RWPE1 (cell line): Measurements from ENCODE around the gene TMEM52.

ENCODE experiments used
- CTCF ChIA-PET: fragments of 350-600 bp; sonication (Branson Sonifier 250); formaldehyde crosslinking; extraction: SDS; loops from one replicate; lab custom pipeline; 2021; lab: Yijun Ruan, JAX
- POLR2A ChIA-PET: fragments of 400-600 bp; formaldehyde crosslinking; extraction: SDS; loops from one replicate; lab custom pipeline; 2020; ENCODE audit warnings: antibody characterized with exemption; ENCODE audit not compliant: low non-redundant PET; lab: Yijun Ruan, JAX
- DNase-seq: peaks from one replicate; pipeline ENCODE4 v3.0.0; 2012; ENCODE audit warnings: low spot score
- H3K27ac ChIP-seq: fragments of 450-650 bp; 2 replicates; pipeline ENCODE4 v1.5.1; 2017
- TF ChIP-seq, protein P1 (sequence below): fragments of 450-650 bp; conservative IDR thresholded peaks from 2 replicates; pipeline ENCODE4 v1.5.1; 2017; ENCODE audit warnings: low read depth, mild to moderate bottlenecking

TMEM52 gene

GRCh38 chr1:1917304-1917976 is 1.6 kb downstream of the TMEM52 start:
- H3K27ac ChIP-seq = no peak overlapping the region
- DNase-seq = no peak
- TF ChIP-seq, protein P1, sequence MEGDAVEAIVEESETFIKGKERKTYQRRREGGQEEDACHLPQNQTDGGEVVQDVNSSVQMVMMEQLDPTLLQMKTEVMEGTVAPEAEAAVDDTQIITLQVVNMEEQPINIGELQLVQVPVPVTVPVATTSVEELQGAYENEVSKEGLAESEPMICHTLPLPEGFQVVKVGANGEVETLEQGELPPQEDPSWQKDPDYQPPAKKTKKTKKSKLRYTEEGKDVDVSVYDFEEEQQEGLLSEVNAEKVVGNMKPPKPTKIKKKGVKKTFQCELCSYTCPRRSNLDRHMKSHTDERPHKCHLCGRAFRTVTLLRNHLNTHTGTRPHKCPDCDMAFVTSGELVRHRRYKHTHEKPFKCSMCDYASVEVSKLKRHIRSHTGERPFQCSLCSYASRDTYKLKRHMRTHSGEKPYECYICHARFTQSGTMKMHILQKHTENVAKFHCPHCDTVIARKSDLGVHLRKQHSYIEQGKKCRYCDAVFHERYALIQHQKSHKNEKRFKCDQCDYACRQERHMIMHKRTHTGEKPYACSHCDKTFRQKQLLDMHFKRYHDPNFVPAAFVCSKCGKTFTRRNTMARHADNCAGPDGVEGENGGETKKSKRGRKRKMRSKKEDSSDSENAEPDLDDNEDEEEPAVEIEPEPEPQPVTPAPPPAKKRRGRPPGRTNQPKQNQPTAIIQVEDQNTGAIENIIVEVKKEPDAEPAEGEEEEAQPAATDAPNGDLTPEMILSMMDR = no peak
- CTCF ChIA-PET = interaction anchor here (0.8 kb wide), 1 partner anchor 8 kb away, joined by 3 read pairs; no protein-coding TSS in a partner anchor
- POLR2A ChIA-PET = no interaction called here

- TF ChIP-seq, protein P1 = no peak
- no peak for DNase-seq
- no peak overlapping the region for H3K27ac ChIP-seq
- ChIA-PET CTCF (interaction anchor here (1.6 kb wide), 1 partner anchor 128 kb away, joined by 4 read pairs; no protein-coding TSS in a partner anchor), POLR2A (no interaction called here)
Observed at GRCh38 chr1:1916851-1917251, 2.2 kb downstream of the TMEM52 start.

GRCh38 chr1:1915911-1916840 is 2.9 kb downstream of the TMEM52 start:
- POLR2A ChIA-PET = no interaction called here
- no peak for DNase-seq
- CTCF ChIA-PET = interaction anchor here (0.6 to 1.6 kb wide), 2 partner anchors 128 to 211 kb away, joined by 3 to 4 read pairs; no protein-coding TSS in a partner anchor
- TF ChIP-seq, protein P1 = no peak
- no peak overlapping the region for H3K27ac ChIP-seq

DNA sequence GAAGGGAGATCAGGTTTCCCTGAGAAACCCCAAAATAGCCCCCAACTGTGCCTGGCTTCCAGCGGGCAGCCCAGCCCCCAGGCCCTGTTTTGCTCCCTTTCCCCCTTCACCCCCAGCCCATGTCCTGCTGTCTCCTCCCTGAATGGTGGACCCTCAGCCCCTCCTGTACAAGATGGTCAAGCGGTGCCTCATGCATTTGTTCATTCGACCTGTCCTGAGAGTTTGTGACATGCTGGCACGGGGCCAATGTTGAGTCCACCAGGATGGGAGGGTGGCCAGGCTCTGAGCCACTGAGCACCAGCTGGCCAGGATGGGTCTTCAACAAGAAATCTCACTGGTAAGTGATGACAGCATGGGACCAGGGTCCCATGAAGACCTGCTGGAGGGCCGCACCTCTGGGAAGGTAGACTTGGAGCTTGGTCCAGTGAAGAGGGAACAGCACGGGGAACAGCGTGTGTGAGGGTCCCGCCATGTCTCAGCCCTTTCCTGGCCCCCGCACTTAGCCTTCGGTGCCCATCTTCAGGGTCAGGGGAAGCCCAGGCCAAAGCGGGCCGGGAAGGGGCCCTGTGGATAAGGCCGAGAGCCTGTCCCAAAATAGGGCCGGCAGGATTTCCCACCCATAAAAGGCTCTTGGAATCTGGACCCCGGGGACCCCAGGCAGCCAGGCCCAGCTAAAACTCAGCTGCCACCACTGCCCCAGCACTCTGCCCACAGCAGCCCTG is 3.9 kb downstream of the TMEM52 start, which contains the start of gene CALML6:
TSS of gene CALML6 (plus strand) at position 290 of the 722 bp plus-strand sequence. CDS start at position 311, 21 bp downstream.
- CTCF ChIA-PET = interaction anchor here (1.6 kb wide), 1 partner anchor 129 kb away, joined by 4 read pairs; no protein-coding TSS in a partner anchor
- POLR2A ChIA-PET = no interaction called here
- 0 out of 2 replicates have a peak within 1 kb of the TSS, but pooled peaks have one; percentile 2 for H3K27ac ChIP-seq
- TF ChIP-seq, protein P1 = no peak
- DNase-seq = no peak

- ChIA-PET CTCF (no interaction called here), POLR2A (no interaction called here)
Observed at GRCh38 chr1:1914101-1914970, 4.7 kb downstream of the TMEM52 start.

More at GRCh38 chr1:1914101-1914970, 4.7 kb downstream of the TMEM52 start:
- 0 out of 2 replicates have a peak overlapping the region, but pooled peaks have one; percentile 2 for H3K27ac ChIP-seq
- DNase-seq = no peak
- TF ChIP-seq, protein P1 = no peak
